OCI-LY7 (cell line): ENCODE measurements around the gene SARS2. TPM values are rescaled to one million over a fixed set of nuclear protein-coding genes. Genes with fewer than 3 reads are reported as not detected.

Experiments used
- BruUV-seq: library from RNA; stranded (reverse); fragments of 400-500 nt; replicated peaks from 2 replicates; lab custom pipeline; 2021; lab: Mats Ljungman, UMichigan
- CTCF ChIA-PET: fragments of 300-600 bp; sonication (Branson Sonifier 250); formaldehyde crosslinking; loops from one replicate; lab custom pipeline; 2022; ENCODE audit warnings: antibody characterized with exemption; ENCODE audit not compliant: unreplicated experiment; lab: Charles Lee
- POLR2A ChIA-PET: fragments of 300-600 bp; sonication (Branson Sonifier 250); formaldehyde crosslinking; loops from one replicate; lab custom pipeline; 2022; ENCODE audit warnings: antibody characterized with exemption; lab: Charles Lee
- DNase-seq: peaks from one replicate; pipeline ENCODE4 v3.0.0-alpha.2; 2015; ENCODE audit warnings: low spot score
- H2AFZ ChIP-seq: fragments of 200-600 bp; sonication (generic), shearing (Covaris generic); 2 replicates; pipeline ENCODE4 v1.6.1; 2014; ENCODE audit warnings: mild to moderate bottlenecking, antibody characterized with exemption, low read length, moderate library complexity
- H3K27ac ChIP-seq: fragments of 200-600 bp; sonication (generic); 2 replicates; pipeline ENCODE4 v1.5.1; 2014; ENCODE audit warnings: mixed run types, low read depth, mild to moderate bottlenecking, moderate library complexity, low read length, inconsistent platforms; ENCODE audit not compliant: poor library complexity, severe bottlenecking
- H3K36me3 ChIP-seq: fragments of 200-600 bp; sonication (generic); 2 replicates; pipeline ENCODE4 v1.6.1; 2014; ENCODE audit warnings: mild to moderate bottlenecking, antibody characterized with exemption, low read length, moderate library complexity, mixed read lengths; ENCODE audit not compliant: insufficient read depth
- H3K4me1 ChIP-seq: fragments of 200-600 bp; sonication (generic); 2 replicates; pipeline ENCODE4 v1.5.1; 2014; ENCODE audit warnings: mild to moderate bottlenecking, low read length; ENCODE audit not compliant: insufficient read depth, poor library complexity, severe bottlenecking
- H3K4me2 ChIP-seq: fragments of 200-600 bp; sonication (generic); 2 replicates; pipeline ENCODE4 v1.6.1; 2014; ENCODE audit warnings: mild to moderate bottlenecking, low read length
- H3K4me3 ChIP-seq: fragments of 200-600 bp; sonication (generic); 2 replicates; pipeline ENCODE4 v1.5.1; 2014; ENCODE audit warnings: mild to moderate bottlenecking, low read depth, low read length; ENCODE audit not compliant: poor library complexity, severe bottlenecking
- H3K79me2 ChIP-seq: fragments of 200-600 bp; sonication (generic); 2 replicates; pipeline ENCODE4 v1.6.1; 2016; ENCODE audit warnings: low read depth, mild to moderate bottlenecking, low read length, moderate library complexity, mixed read lengths; ENCODE audit not compliant: insufficient read depth
- H3K9me2 ChIP-seq: fragments of 200-600 bp; sonication (generic); 2 replicates; pipeline ENCODE4 v1.6.1; 2016; ENCODE audit warnings: mild to moderate bottlenecking, low read length, mixed read lengths; ENCODE audit not compliant: insufficient read depth
- H3K9me3 ChIP-seq: fragments of 200-600 bp; sonication (generic); 2 replicates; pipeline ENCODE4 v1.6.1; 2014; ENCODE audit warnings: mild to moderate bottlenecking, mixed run types, low read length, mixed read lengths
- H4K20me1 ChIP-seq: fragments of 200-600 bp; sonication (generic); 2 replicates; pipeline ENCODE4 v1.6.1; 2014; ENCODE audit warnings: mild to moderate bottlenecking, antibody characterized with exemption, low read length, moderate library complexity, mixed read lengths; ENCODE audit not compliant: insufficient read depth
- EZH2phosphoT487 ChIP-seq: fragments of 200-600 bp; sonication (generic); IDR thresholded peaks from 2 replicates; pipeline ENCODE4 v1.6.1; 2018; ENCODE audit warnings: low read depth, borderline replicate concordance, mild to moderate bottlenecking, mixed run types, antibody characterized with exemption, low read length, moderate library complexity, mixed read lengths
- intact Hi-C: fragments of 100-400 bp; cut with micrococcal nuclease; formaldehyde crosslinking; loops from one replicate; pipeline ENCODE4 v1.10.0; 2022; ENCODE audit not compliant: unreplicated experiment
- total RNA-seq, 2 experiments: library from RNA; depleted of rRNA in 1 of 2; stranded (reverse); fragments of >200 nt in 1 of 2; shearing (Covaris generic) in 1 of 2; gene quantifications; 2 replicates each; pipeline ENCODE4 v1.2.3, GENCODE V29; 2014 to 2022
- TF ChIP-seq, protein P1 (sequence below): fragments of 200-600 bp; sonication (generic); conservative IDR thresholded peaks from 2 replicates; pipeline ENCODE4 v1.5.1; 2014; ENCODE audit warnings: mild to moderate bottlenecking, antibody characterized with exemption, low read length, moderate library complexity, mixed read lengths

SARS2 gene
- total RNA-seq, 2 experiments from 2014 or later = 37.7 to 52.8 TPM

DNA sequence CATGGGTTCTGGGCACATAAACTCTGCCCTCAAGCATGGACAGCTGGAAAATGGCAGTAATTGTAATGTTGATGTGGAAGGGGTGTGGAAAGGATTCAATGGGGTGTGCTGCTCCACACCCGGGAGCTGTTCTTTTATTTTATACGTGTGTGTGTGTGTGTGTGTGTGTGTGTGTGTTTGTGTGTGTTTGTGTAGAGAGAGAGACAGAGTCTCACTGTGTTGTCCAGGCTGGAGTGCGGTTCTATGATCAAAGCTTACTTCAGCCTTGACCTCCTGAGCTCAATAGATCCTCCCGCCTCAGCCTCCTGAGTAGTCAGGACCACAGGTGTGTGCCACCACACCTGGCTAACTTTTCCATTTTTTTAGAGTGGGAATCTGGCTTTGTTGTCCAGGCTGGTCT lies 3.0 kb upstream of the SARS2 start:
- Histone ChIP-seq H3K27ac (no peak overlapping the region), H4K20me1 (no peaks in the 10 kb centered on the region), H3K79me2 (peaks cover 34% of the 10 kb centered on the region), H3K36me3 (peaks cover 41% of the 10 kb centered on the region), H3K9me3 (peaks cover 10% of the 10 kb centered on the region; the same call in 1 of the 2 replicates), H2AFZ (no peak overlapping the region), H3K4me2 (no peak overlapping the region), H3K4me1 (peaks cover 30% of the 10 kb centered on the region), H3K9me2 (no peaks in the 10 kb centered on the region), H3K4me3 (no peak overlapping the region)
- DNase-seq = no peak
- intact Hi-C loops = loop anchor here (5.0 kb wide), 2 partner anchors 296 to 531 kb away; partner anchors contain the start of gene FAM98C
- ChIA-PET CTCF (interaction anchor here (0.8 to 1.0 kb wide), 2 partner anchors 192 to 198 kb away, joined by 3 read pairs; no protein-coding TSS in a partner anchor), POLR2A (interaction anchor here (0.6 to 1.0 kb wide), 4 partner anchors 104 to 340 kb away, joined by 3 to 6 read pairs (median 4); no protein-coding TSS in a partner anchor)
- TF ChIP-seq, protein P1, sequence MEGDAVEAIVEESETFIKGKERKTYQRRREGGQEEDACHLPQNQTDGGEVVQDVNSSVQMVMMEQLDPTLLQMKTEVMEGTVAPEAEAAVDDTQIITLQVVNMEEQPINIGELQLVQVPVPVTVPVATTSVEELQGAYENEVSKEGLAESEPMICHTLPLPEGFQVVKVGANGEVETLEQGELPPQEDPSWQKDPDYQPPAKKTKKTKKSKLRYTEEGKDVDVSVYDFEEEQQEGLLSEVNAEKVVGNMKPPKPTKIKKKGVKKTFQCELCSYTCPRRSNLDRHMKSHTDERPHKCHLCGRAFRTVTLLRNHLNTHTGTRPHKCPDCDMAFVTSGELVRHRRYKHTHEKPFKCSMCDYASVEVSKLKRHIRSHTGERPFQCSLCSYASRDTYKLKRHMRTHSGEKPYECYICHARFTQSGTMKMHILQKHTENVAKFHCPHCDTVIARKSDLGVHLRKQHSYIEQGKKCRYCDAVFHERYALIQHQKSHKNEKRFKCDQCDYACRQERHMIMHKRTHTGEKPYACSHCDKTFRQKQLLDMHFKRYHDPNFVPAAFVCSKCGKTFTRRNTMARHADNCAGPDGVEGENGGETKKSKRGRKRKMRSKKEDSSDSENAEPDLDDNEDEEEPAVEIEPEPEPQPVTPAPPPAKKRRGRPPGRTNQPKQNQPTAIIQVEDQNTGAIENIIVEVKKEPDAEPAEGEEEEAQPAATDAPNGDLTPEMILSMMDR = no peak
- TF ChIP-seq EZH2phosphoT487 = no peak
- BruUV-seq = no TSS peak

DNA sequence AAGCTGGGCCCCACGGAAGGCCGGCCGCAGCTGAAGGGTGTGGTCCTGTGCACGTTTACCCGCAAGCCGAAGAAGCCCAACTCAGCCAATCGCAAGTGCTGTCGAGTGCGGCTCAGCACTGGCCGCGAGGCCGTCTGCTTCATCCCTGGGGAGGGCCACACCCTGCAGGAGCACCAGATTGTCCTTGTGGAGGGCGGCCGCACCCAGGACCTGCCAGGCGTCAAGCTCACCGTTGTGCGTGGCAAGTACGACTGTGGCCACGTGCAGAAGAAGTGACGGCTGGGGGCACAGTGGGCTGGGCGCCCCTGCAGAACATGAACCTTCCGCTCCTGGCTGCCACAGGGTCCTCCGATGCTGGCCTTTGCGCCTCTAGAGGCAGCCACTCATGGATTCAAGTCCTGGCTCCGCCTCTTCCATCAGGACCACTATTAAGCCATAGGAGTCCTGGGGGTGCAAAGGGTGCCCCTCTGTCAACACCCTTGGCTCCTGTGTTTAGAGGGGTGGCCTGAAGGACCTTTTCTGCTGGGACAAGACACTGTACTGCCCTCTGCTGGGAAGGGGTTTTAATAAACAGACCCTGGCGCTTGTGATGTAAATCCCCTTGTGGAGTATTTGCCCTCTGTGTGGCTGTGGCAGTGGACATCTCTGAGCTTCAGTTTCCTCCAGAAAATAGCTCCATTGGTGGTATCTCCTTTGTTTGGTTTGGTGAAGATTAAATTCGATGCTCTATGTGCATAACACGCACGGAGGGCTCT lies 2.0 kb upstream of the SARS2 start:
- intact Hi-C loops = loop anchor here (5.0 kb wide), 2 partner anchors 295 to 530 kb away; partner anchors contain the start of gene FAM98C
- peak overlapping the region; percentile 96 for H3K4me3 ChIP-seq
- no TSS peak for BruUV-seq
- peak overlapping the region; percentile 82 for H3K4me2 ChIP-seq
- peaks cover 44% of the 10 kb centered on the region for H3K79me2 ChIP-seq
- TF ChIP-seq EZH2phosphoT487 = no peak
- TF ChIP-seq, protein P1 = peak; percentile 73
- peaks cover 51% of the 10 kb centered on the region for H3K36me3 ChIP-seq
- H3K4me1 ChIP-seq = peaks cover 31% of the 10 kb centered on the region
- H3K9me2 ChIP-seq = no peaks in the 10 kb centered on the region
- no peak overlapping the region for H2AFZ ChIP-seq
- DNase-seq = peak; percentile 70
- H3K27ac ChIP-seq = no peak overlapping the region
- POLR2A ChIA-PET = interaction anchor here (0.9 kb wide), 2 partner anchors 103 to 280 kb away, joined by 3 to 4 read pairs; no protein-coding TSS in a partner anchor
- H4K20me1 ChIP-seq = no peaks in the 10 kb centered on the region
- peaks cover 10% of the 10 kb centered on the region; the same call in 1 of the 2 replicates for H3K9me3 ChIP-seq
- CTCF ChIA-PET = interaction anchor here (0.6 to 1.0 kb wide), 3 partner anchors 191 to 658 kb away, joined by 3 read pairs; no protein-coding TSS in a partner anchor
